Calu3 (cell line): ENCODE results near the gene HS6ST2. TPM values are rescaled to one million over a fixed set of nuclear protein-coding genes. Genes with fewer than 3 reads are reported as not detected.

Experiments
- BruUV-seq: library from RNA; stranded (reverse); fragments of 400-500 nt; replicated peaks from 2 replicates; lab custom pipeline; 2021; lab: Mats Ljungman, UMichigan
- CTCF ChIA-PET: fragments of 300-600 bp; sonication (Branson Sonifier 250); formaldehyde crosslinking; loops from one replicate; lab custom pipeline; 2022; ENCODE audit warnings: antibody characterized with exemption; lab: Charles Lee
- DNase-seq: peaks from one replicate; pipeline ENCODE4 v3.0.0; 2022
- H3K27ac Mint-ChIP-seq: one replicate; pipeline ENCODE4 v1.8.0; 2022; ENCODE audit warnings: mixed read lengths; ENCODE audit not compliant: unreplicated experiment
- H3K27me3 Mint-ChIP-seq: one replicate; pipeline ENCODE4 v1.8.0; 2022; ENCODE audit warnings: mixed read lengths; ENCODE audit not compliant: unreplicated experiment
- H3K36me3 Mint-ChIP-seq: one replicate; pipeline ENCODE4 v1.8.0; 2022; ENCODE audit warnings: mild to moderate bottlenecking, moderate library complexity, mixed read lengths; ENCODE audit not compliant: insufficient read depth, unreplicated experiment
- H3K4me1 Mint-ChIP-seq: one replicate; pipeline ENCODE4 v1.8.0; 2022; ENCODE audit warnings: mild to moderate bottlenecking, low read depth, mixed read lengths; ENCODE audit not compliant: unreplicated experiment
- H3K4me3 Mint-ChIP-seq: one replicate; pipeline ENCODE4 v1.8.0; 2022; ENCODE audit warnings: mild to moderate bottlenecking, low read depth, moderate library complexity, mixed read lengths; ENCODE audit not compliant: unreplicated experiment
- H3K9me3 Mint-ChIP-seq: one replicate; pipeline ENCODE4 v1.8.0; 2022; ENCODE audit warnings: low read depth, mixed read lengths; ENCODE audit not compliant: unreplicated experiment
- CTCF ChIP-seq: fragments of 200-600 bp; IDR thresholded peaks from one replicate; pipeline ENCODE4 v1.8.0; 2022; ENCODE audit warnings: antibody characterized with exemption; ENCODE audit not compliant: unreplicated experiment
- intact Hi-C: fragments of 100-400 bp; cut with micrococcal nuclease; formaldehyde crosslinking; loops from one replicate; pipeline ENCODE4 v1.10.0; 2022; ENCODE audit not compliant: unreplicated experiment
- total RNA-seq: library from RNA; stranded (reverse); gene quantifications from 2 replicates; pipeline ENCODE4 v1.2.3, GENCODE V29; 2022

Gene HS6ST2
- total RNA-seq, 1 experiment from 2014 or later, result 40.7 TPM

GRCh38 chrX:132961511-132961910 lies 3.1 kb upstream of the HS6ST2 start:
- TF ChIP-seq CTCF, result no peak
- H3K27me3 Mint-ChIP-seq, result no peaks in the 10 kb centered on the region
- CTCF ChIA-PET, result no interaction called here
- no peaks in the 10 kb centered on the region for H3K9me3 Mint-ChIP-seq
- no peak for DNase-seq
- peaks cover 23% of the 10 kb centered on the region for H3K36me3 Mint-ChIP-seq
- H3K4me3 Mint-ChIP-seq, result no peak overlapping the region
- H3K4me1 Mint-ChIP-seq, result no peaks in the 10 kb centered on the region
- no peak overlapping the region for H3K27ac Mint-ChIP-seq
- no TSS peak for BruUV-seq
- intact Hi-C loops, result no loop called here

GRCh38 chrX:132957211-132958090 lies 978 bp downstream of the HS6ST2 start:
- Mint-ChIP-seq H3K27ac (peak overlapping the region; percentile 63), H3K4me3 (peak overlapping the region; percentile 88), H3K9me3 (no peaks in the 10 kb centered on the region), H3K36me3 (peaks cover 32% of the 10 kb centered on the region), H3K4me1 (peaks cover 35% of the 10 kb centered on the region), H3K27me3 (no peaks in the 10 kb centered on the region)
- intact Hi-C loops, result loop anchor here (5.0 kb wide), 1 partner anchor 215 kb away; no protein-coding TSS in a partner anchor
- no TSS peak for BruUV-seq
- CTCF ChIA-PET, result interaction anchor here (0.6 to 1.0 kb wide), 3 partner anchors 8 to 101 kb away, joined by 3 to 4 read pairs (median 3); no protein-coding TSS in a partner anchor
- TF ChIP-seq CTCF, result peak; percentile 0
- peak; percentile 54 for DNase-seq

- intact Hi-C loops, result loop anchor here (5.0 kb wide), 1 partner anchor 214 kb away; no protein-coding TSS in a partner anchor
- H3K4me3 Mint-ChIP-seq, result peak overlapping the region; percentile 88
- peaks cover 35% of the 10 kb centered on the region for H3K4me1 Mint-ChIP-seq
- no peaks in the 10 kb centered on the region for H3K9me3 Mint-ChIP-seq
- DNase-seq, result no peak
- CTCF ChIA-PET, result interaction anchor here (0.9 to 1.0 kb wide), 2 partner anchors 7 to 15 kb away, joined by 3 to 4 read pairs; no protein-coding TSS in a partner anchor
- no TSS peak for BruUV-seq
- peaks cover 32% of the 10 kb centered on the region for H3K36me3 Mint-ChIP-seq
- H3K27me3 Mint-ChIP-seq, result no peaks in the 10 kb centered on the region
- H3K27ac Mint-ChIP-seq, result peak overlapping the region; percentile 36
- TF ChIP-seq CTCF, result no peak
Observed at GRCh38 chrX:132956421-132957210, 1.8 kb downstream of the HS6ST2 start.

- intact Hi-C loops, result loop anchor here (5.0 kb wide), 1 partner anchor 213 kb away; no protein-coding TSS in a partner anchor
- Mint-ChIP-seq H3K4me3 (peak overlapping the region; percentile 25), H3K9me3 (no peaks in the 10 kb centered on the region), H3K27ac (peak overlapping the region; percentile 17), H3K27me3 (no peaks in the 10 kb centered on the region), H3K36me3 (peaks cover 32% of the 10 kb centered on the region), H3K4me1 (peaks cover 44% of the 10 kb centered on the region)
- DNase-seq, result no peak
- CTCF ChIA-PET, result no interaction called here
- no TSS peak for BruUV-seq
- no peak for TF ChIP-seq CTCF
Observed at GRCh38 chrX:132955690-132956089, 2.7 kb downstream of the HS6ST2 start.
